SU-DHL-6 (cell line): ENCODE measurements around the gene CEP170B.

ENCODE experiments used
- CTCF ChIP-seq: fragments of 200-600 bp; sonication (generic); IDR thresholded peaks from one replicate; pipeline ENCODE4 v1.5.1; 2017; ENCODE audit warnings: antibody characterized with exemption, mild to moderate bottlenecking, low read length, moderate library complexity; ENCODE audit not compliant: insufficient read depth, poor library complexity, severe bottlenecking
- EZH2phosphoT487 ChIP-seq: fragments of 200-600 bp; sonication (generic), shearing (Covaris generic); conservative IDR thresholded peaks from 2 replicates; pipeline ENCODE4 v1.6.1; 2018; ENCODE audit warnings: mild to moderate bottlenecking, antibody characterized with exemption, low read length, moderate library complexity, mixed read lengths

GRCh38 chr14:104845033-104845666, 19.9 kb upstream of the CEP170B start:
- TF ChIP-seq EZH2phosphoT487, result no peak
- no peak for TF ChIP-seq CTCF
